IMR-90 (cell line): ENCODE results near the gene GUCY1B1. TPM values are rescaled to one million over a fixed set of nuclear protein-coding genes. Genes with fewer than 3 reads are reported as not detected.
"Not testable (repeated sequence)": the region's sequence is repeated elsewhere in the genome, so short reads cannot be mapped to it uniquely, and the experiment has no call there.

Source experiments
- ATAC-seq: fragments of 200-7000 bp; cut with Tn5 transposase; 2 replicates; pipeline ENCODE4 v1.9.1; 2020; ENCODE audit warnings: low read depth, mild to moderate bottlenecking, moderate library complexity
- BruUV-seq: library from RNA; stranded (reverse); fragments of 400-500 nt; replicated peaks from 2 replicates; lab custom pipeline; 2021; lab: Mats Ljungman, UMichigan
- CTCF ChIA-PET: fragments of 300-600 bp; formaldehyde crosslinking; extraction: SDS; loops from one replicate; lab custom pipeline; 2021; ENCODE audit warnings: antibody characterized with exemption; lab: Yijun Ruan, JAX
- POLR2A ChIA-PET: fragments of 300-600 bp; sonication (Branson Sonifier 250); formaldehyde crosslinking; loops from one replicate; lab custom pipeline; 2022; ENCODE audit warnings: antibody characterized with exemption; ENCODE audit not compliant: unreplicated experiment; lab: Charles Lee
- DNase-seq: peaks from one replicate; pipeline ENCODE4 v3.0.0; 2013
- H2AFZ ChIP-seq: replicated peaks from 2 replicates; pipeline ENCODE3; 2013; ENCODE audit warnings: low read length, mild to moderate bottlenecking; ENCODE audit not compliant: poor library complexity
- H2AK5ac ChIP-seq: 2 replicates; pipeline ENCODE4 v1.6.1; 2013; ENCODE audit warnings: low read depth, low read length, inconsistent platforms
- H2AK9ac ChIP-seq: replicated peaks from 2 replicates; pipeline ENCODE3; 2013; ENCODE audit warnings: mild to moderate bottlenecking, low read depth, low read length, moderate library complexity; ENCODE audit not compliant: poor library complexity
- H2BK120ac ChIP-seq: 2 replicates; pipeline ENCODE4 v1.6.1; 2013; ENCODE audit warnings: low read depth, low read length, inconsistent platforms
- H2BK15ac ChIP-seq: 3 replicates; pipeline ENCODE4 v1.6.1; 2013; ENCODE audit warnings: low read depth, low read length, inconsistent platforms
- H2BK20ac ChIP-seq: 2 replicates; pipeline ENCODE4 v1.6.1; 2013; ENCODE audit warnings: low read depth, mild to moderate bottlenecking, inconsistent platforms, low read length, moderate library complexity
- H2BK5ac ChIP-seq: 2 replicates; pipeline ENCODE4 v1.6.1; 2013; ENCODE audit warnings: mild to moderate bottlenecking, low read depth, low read length, inconsistent platforms; ENCODE audit not compliant: poor library complexity, severe bottlenecking
- H3K14ac ChIP-seq: replicated peaks from 2 replicates; pipeline ENCODE4 v1.6.1; 2013; ENCODE audit warnings: low read depth, low read length, inconsistent platforms
- H3K18ac ChIP-seq: 2 replicates; pipeline ENCODE4 v1.6.1; 2013; ENCODE audit warnings: low read depth, low read length, control low read depth
- H3K23ac ChIP-seq: 2 replicates; pipeline ENCODE4 v1.6.1; 2013; ENCODE audit warnings: low read depth, low read length, inconsistent platforms
- H3K27ac ChIP-seq: 2 replicates; pipeline ENCODE4 v1.5.1; 2013; ENCODE audit warnings: mild to moderate bottlenecking, control low read depth, low read length; ENCODE audit not compliant: insufficient read depth
- H3K27me3 ChIP-seq: 2 replicates; pipeline ENCODE4 v1.6.1; 2013; ENCODE audit warnings: low read length; ENCODE audit not compliant: control insufficient read depth, insufficient read depth
- H3K36me3 ChIP-seq: 2 replicates; pipeline ENCODE4 v1.6.1; 2013; ENCODE audit warnings: low read length, mixed read lengths; ENCODE audit not compliant: control insufficient read depth, insufficient read depth
- H3K4ac ChIP-seq: 2 replicates; pipeline ENCODE4 v1.6.1; 2013; ENCODE audit warnings: low read depth, low read length, inconsistent platforms
- H3K4me1 ChIP-seq: 2 replicates; pipeline ENCODE4 v1.6.1; 2013; ENCODE audit warnings: low read length, mixed read lengths; ENCODE audit not compliant: control insufficient read depth, insufficient read depth
- H3K4me2 ChIP-seq: 2 replicates; pipeline ENCODE4 v1.6.1; 2013; ENCODE audit warnings: low read depth, mild to moderate bottlenecking, control low read depth, low read length, moderate library complexity
- H3K4me3 ChIP-seq: 2 replicates; pipeline ENCODE4 v1.5.1; 2013; ENCODE audit warnings: low read depth, mild to moderate bottlenecking, control low read depth, low read length, moderate library complexity; ENCODE audit not compliant: insufficient read depth
- H3K56ac ChIP-seq: 2 replicates; pipeline ENCODE4 v1.6.1; 2013; ENCODE audit warnings: low read length, inconsistent platforms; ENCODE audit not compliant: insufficient read depth; ENCODE audit errors: extremely low read depth
- H3K79me1 ChIP-seq, 2 experiments: 2 replicates each; pipeline ENCODE4 v1.6.1; 2013; ENCODE audit warnings: low read length in 2 of 2, inconsistent platforms in 1 of 2, low read depth in 1 of 2
- H3K9ac ChIP-seq: 2 replicates; pipeline ENCODE4 v1.6.1; 2013; ENCODE audit warnings: low read depth, low read length, control low read depth
- H3K9me1 ChIP-seq: 2 replicates; pipeline ENCODE4 v1.6.1; 2013; ENCODE audit warnings: low read length, inconsistent platforms; ENCODE audit not compliant: insufficient read depth
- H3K9me3 ChIP-seq: 2 replicates; pipeline ENCODE4 v1.6.1; 2013; ENCODE audit warnings: low read length; ENCODE audit not compliant: control insufficient read depth, insufficient read depth
- H4K20me1 ChIP-seq: 2 replicates; pipeline ENCODE4 v1.6.1; 2013; ENCODE audit warnings: low read length, inconsistent platforms; ENCODE audit not compliant: insufficient read depth
- H4K5ac ChIP-seq: 2 replicates; pipeline ENCODE4 v1.6.1; 2013; ENCODE audit warnings: mild to moderate bottlenecking, low read depth, low read length, control low read depth
- H4K8ac ChIP-seq, 2 experiments: 2 replicates each; pipeline ENCODE4 v1.6.1; 2013; ENCODE audit warnings: low read depth in 2 of 2, low read length in 2 of 2, control low read depth in 1 of 2, inconsistent platforms in 1 of 2
- H4K91ac ChIP-seq: 2 replicates; pipeline ENCODE4 v1.6.1; 2013; ENCODE audit warnings: low read depth, low read length, inconsistent platforms; ENCODE audit not compliant: insufficient read depth
- MAFK ChIP-seq: IDR thresholded peaks from 2 replicates; pipeline ENCODE4 v1.6.1; 2012; ENCODE audit warnings: low read depth, low read length, improper control_type of control experiment
- MAZ ChIP-seq: IDR thresholded peaks from 2 replicates; pipeline ENCODE4 v1.6.1; 2012; ENCODE audit warnings: low read depth, mild to moderate bottlenecking, low read length, improper control_type of control experiment, moderate library complexity, borderline replicate concordance
- RAD21 ChIP-seq: IDR thresholded peaks from 2 replicates; pipeline ENCODE4 v1.6.1; 2012; ENCODE audit warnings: low read length, improper control_type of control experiment
- WGBS, 2 experiments: methylation state at CpG; one replicate each; pipeline versions ENCODE4 v1.1.5 to v1.1.7; 2013; ENCODE audit warnings: missing lambda C conversion rate in 2 of 2; ENCODE audit not compliant: insufficient read length in 1 of 2; ENCODE audit errors: extremely low coverage in 2 of 2; 5-methylcytosine and 5-hydroxymethylcytosine counted together
- dilution Hi-C: fragments of 300-500 bp; cut with HindIII; formaldehyde crosslinking; loops from one replicate; pipeline ENCODE4 v1.14.3; 2018; ENCODE audit warnings: low sequenced_read_pairs; ENCODE audit not compliant: unreplicated experiment
- in situ Hi-C: fragments of 300-500 bp; cut with MboI; formaldehyde crosslinking; loops from 3 replicates; pipeline ENCODE4 v1.14.3; 2019; ENCODE audit warnings: low sequenced_read_pairs, inconsistent platforms, mixed read lengths
- intact Hi-C: fragments of 100-400 bp; cut with micrococcal nuclease; formaldehyde crosslinking; loops from 2 replicates; pipeline ENCODE4 v1.10.0; 2022
- polyA plus RNA-seq, 3 experiments: library from polyadenylated mRNA; depleted of rRNA; stranded (reverse); fragments of >200 nt; gene quantifications; 2 replicates each; pipeline ENCODE4 v1.2.3, GENCODE V29; 2012; ENCODE audit warnings: low replicate concordance in 1 of 3
- total RNA-seq: library from RNA; depleted of rRNA; stranded (reverse); fragments of >200 nt; gene quantifications from 2 replicates; pipeline ENCODE4 v1.2.3, GENCODE V29; 2012
- TF ChIP-seq, protein P1 (sequence below): conservative IDR thresholded peaks from 2 replicates; pipeline ENCODE4 v1.5.1; 2012; ENCODE audit warnings: mild to moderate bottlenecking, low read depth, low read length, improper control_type of control experiment

GUCY1B1 gene
- total and polyA plus RNA-seq, 2 of the 4 experiments (the other 2 are of a cell fraction), result 2.9 to 3.8 TPM

GRCh38 chr4:155795991-155796390, 37.2 kb downstream of the GUCY1B1 start:
- dilution Hi-C loops, result no loop called here
- Histone ChIP-seq H3K9me1 (peaks cover 3% of the 10 kb centered on the region; the same call in 1 of the 2 replicates), H2BK5ac (no peak overlapping the region), H2AK5ac (no peak overlapping the region), H3K9ac (no peak overlapping the region), H2BK120ac (no peak overlapping the region), H2BK20ac (no peak overlapping the region), H3K79me1 (no peaks in the 10 kb centered on the region), H4K5ac (no peak overlapping the region), H3K4me2 (no peak overlapping the region), H3K27me3 (no peaks in the 10 kb centered on the region), H2AK9ac (no peak overlapping the region), H3K23ac (no peak overlapping the region), H3K18ac (no peak overlapping the region), H3K56ac (no peak overlapping the region), H3K9me3 (no peaks in the 10 kb centered on the region), H3K27ac (no peak overlapping the region), H4K91ac (no peak overlapping the region), H2AFZ (no peak overlapping the region), H3K4ac (no peak overlapping the region), H3K14ac (no peak overlapping the region), H4K8ac (no peak overlapping the region), H3K4me1 (peaks cover 2% of the 10 kb centered on the region; the same call in 1 of the 2 replicates), H4K20me1 (no peaks in the 10 kb centered on the region), H2BK15ac (no peak overlapping the region), H3K4me3 (no peak overlapping the region), H3K36me3 (peaks cover 2% of the 10 kb centered on the region; the same call in 1 of the 2 replicates)
- ChIA-PET POLR2A (no interaction called here), CTCF (interaction anchor here (0.6 to 1.6 kb wide), 9 partner anchors 9 to 392 kb away, joined by 3 to 5 read pairs (median 3); no protein-coding TSS in a partner anchor)
- WGBS, 2 experiments, result 78% methylated on average over 2 of the region's 3 CpGs; no CpG with 5 or more reads in 1 of the 2 experiments
- no peak; the same call in 1 of the 2 replicates for TF ChIP-seq RAD21
- TF ChIP-seq MAZ, result no peak
- TF ChIP-seq MAFK, result no peak
- TF ChIP-seq, protein P1, sequence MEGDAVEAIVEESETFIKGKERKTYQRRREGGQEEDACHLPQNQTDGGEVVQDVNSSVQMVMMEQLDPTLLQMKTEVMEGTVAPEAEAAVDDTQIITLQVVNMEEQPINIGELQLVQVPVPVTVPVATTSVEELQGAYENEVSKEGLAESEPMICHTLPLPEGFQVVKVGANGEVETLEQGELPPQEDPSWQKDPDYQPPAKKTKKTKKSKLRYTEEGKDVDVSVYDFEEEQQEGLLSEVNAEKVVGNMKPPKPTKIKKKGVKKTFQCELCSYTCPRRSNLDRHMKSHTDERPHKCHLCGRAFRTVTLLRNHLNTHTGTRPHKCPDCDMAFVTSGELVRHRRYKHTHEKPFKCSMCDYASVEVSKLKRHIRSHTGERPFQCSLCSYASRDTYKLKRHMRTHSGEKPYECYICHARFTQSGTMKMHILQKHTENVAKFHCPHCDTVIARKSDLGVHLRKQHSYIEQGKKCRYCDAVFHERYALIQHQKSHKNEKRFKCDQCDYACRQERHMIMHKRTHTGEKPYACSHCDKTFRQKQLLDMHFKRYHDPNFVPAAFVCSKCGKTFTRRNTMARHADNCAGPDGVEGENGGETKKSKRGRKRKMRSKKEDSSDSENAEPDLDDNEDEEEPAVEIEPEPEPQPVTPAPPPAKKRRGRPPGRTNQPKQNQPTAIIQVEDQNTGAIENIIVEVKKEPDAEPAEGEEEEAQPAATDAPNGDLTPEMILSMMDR, result peak; percentile 34; the same call in 1 of the 2 replicates
- BruUV-seq, result no TSS peak
- in situ Hi-C loops, result loop anchor here (25.0 kb wide), 2 partner anchors 809 to 984 kb away; no protein-coding TSS in a partner anchor
- peak; percentile 57; the same call in 1 of the 2 replicates for ATAC-seq
- intact Hi-C loops, result no loop called here
- DNase-seq, result peak; percentile 52

GRCh38 chr4:155797581-155797980, 38.8 kb downstream of the GUCY1B1 start:
- ATAC-seq, result not testable (repeated sequence)

More at GRCh38 chr4:155797581-155797980, 38.8 kb downstream of the GUCY1B1 start:
- H3K18ac ChIP-seq, H3K36me3 ChIP-seq, H4K91ac ChIP-seq, H4K20me1 ChIP-seq, H2AFZ ChIP-seq, H2AK9ac ChIP-seq, H3K9ac ChIP-seq, H3K9me1 ChIP-seq, intact Hi-C loops, H2BK20ac ChIP-seq, H3K4me1 ChIP-seq, POLR2A ChIA-PET, BruUV-seq, H2BK15ac ChIP-seq, H3K27me3 ChIP-seq, H3K4ac ChIP-seq, H3K14ac ChIP-seq, H3K23ac ChIP-seq, H3K27ac ChIP-seq, H2AK5ac ChIP-seq, H2BK120ac ChIP-seq, dilution Hi-C loops, H3K79me1 ChIP-seq, H3K4me2 ChIP-seq, H2BK5ac ChIP-seq, H4K8ac ChIP-seq, DNase-seq, H4K5ac ChIP-seq, H3K4me3 ChIP-seq, H3K56ac ChIP-seq, H3K9me3 ChIP-seq: not testable (repeated sequence)
- in situ Hi-C loops, result loop anchor here (25.0 kb wide), 2 partner anchors 810 to 985 kb away; no protein-coding TSS in a partner anchor
- CTCF ChIA-PET, result interaction anchor here (0.6 kb wide), 1 partner anchor 455 kb away, joined by 3 read pairs; no protein-coding TSS in a partner anchor
- WGBS, 2 experiments, result no CpG with 5 or more reads among the region's 4 CpGs
